Effector memory CD8-positive, alpha-beta T cell (primary cell): ENCODE data around the gene CTIF.

ENCODE experiments used
- ATAC-seq: fragments of 150-1000 bp; cut with Tn5 transposase; replicated peaks from 2 replicates; pipeline ENCODE4 v1.10.0; 2021; ENCODE audit warnings: mild to moderate bottlenecking, moderate library complexity
- DNase-seq, 3 experiments: peaks; one replicate each; pipeline ENCODE4 v3.0.0; 2021
- H3K27ac Mint-ChIP-seq, 2 donors: one replicate each; pipeline ENCODE4 v1.8.0; 2022; ENCODE audit warnings: mild to moderate bottlenecking in 2 of 2, mixed read lengths in 2 of 2, moderate library complexity in 2 of 2
- H3K27me3 Mint-ChIP-seq, 2 donors: one replicate each; pipeline ENCODE4 v1.8.0; 2022; ENCODE audit warnings: mixed read lengths in 2 of 2
- H3K36me3 Mint-ChIP-seq: one replicate; pipeline ENCODE4 v1.8.0; 2022; ENCODE audit warnings: mild to moderate bottlenecking, moderate library complexity, mixed read lengths; ENCODE audit not compliant: insufficient read depth
- H3K4me1 Mint-ChIP-seq, 2 donors: one replicate each; pipeline ENCODE4 v1.8.0; 2022; ENCODE audit warnings: low read depth in 2 of 2, mixed read lengths in 2 of 2
- H3K4me3 Mint-ChIP-seq, 2 donors: one replicate each; pipeline ENCODE4 v1.8.0; 2022; ENCODE audit warnings: mild to moderate bottlenecking in 2 of 2, mixed read lengths in 2 of 2, moderate library complexity in 2 of 2
- H3K9me3 Mint-ChIP-seq, 2 donors: one replicate each; pipeline ENCODE4 v1.8.0; 2022; ENCODE audit warnings: mixed read lengths in 2 of 2

Gene CTIF

GRCh38 chr18:48519431-48520100, 19.3 kb upstream of the CTIF start:
- H3K4me1 Mint-ChIP-seq: peaks cover 0 to 2% of the 10 kb centered on the region in 2 donors
- ATAC-seq (no peak), DNase-seq (no peak)
- H3K4me3 Mint-ChIP-seq: no peak overlapping the region
- no peaks in the 10 kb centered on the region for H3K36me3 Mint-ChIP-seq
- no peak overlapping the region for H3K27ac Mint-ChIP-seq
- H3K9me3 Mint-ChIP-seq: peaks cover 0 to 3% of the 10 kb centered on the region in 2 donors
- H3K27me3 Mint-ChIP-seq: peaks cover 60 to 96% of the 10 kb centered on the region in 2 donors

GRCh38 chr18:48521723-48522122, 17.1 kb upstream of the CTIF start:
- peaks cover 0 to 3% of the 10 kb centered on the region in 2 donors for H3K9me3 Mint-ChIP-seq
- no peak overlapping the region for H3K27ac Mint-ChIP-seq
- DNase-seq (no peak), ATAC-seq (no peak)
- no peak overlapping the region for H3K4me3 Mint-ChIP-seq
- no peaks in the 10 kb centered on the region for H3K36me3 Mint-ChIP-seq
- H3K4me1 Mint-ChIP-seq: peaks cover 0 to 2% of the 10 kb centered on the region in 2 donors
- H3K27me3 Mint-ChIP-seq: peaks cover 45 to 88% of the 10 kb centered on the region in 2 donors

GRCh38 chr18:48525671-48526070, 13.2 kb upstream of the CTIF start:
- DNase-seq: no peak
- Mint-ChIP-seq H3K4me3 (no peak overlapping the region), H3K4me1 (peaks cover 0 to 2% of the 10 kb centered on the region in 2 donors), H3K36me3 (no peaks in the 10 kb centered on the region), H3K9me3 (peaks cover 0 to 3% of the 10 kb centered on the region in 2 donors), H3K27ac (no peak overlapping the region), H3K27me3 (peaks cover 50 to 86% of the 10 kb centered on the region in 2 donors)
- no peak for ATAC-seq

- ATAC-seq (no peak), DNase-seq (no peak)
- H3K27me3 Mint-ChIP-seq: peaks cover 46 to 86% of the 10 kb centered on the region in 2 donors
- H3K4me1 Mint-ChIP-seq: no peaks in the 10 kb centered on the region
- H3K9me3 Mint-ChIP-seq: peaks cover 0 to 3% of the 10 kb centered on the region in 2 donors
- no peaks in the 10 kb centered on the region for H3K36me3 Mint-ChIP-seq
- H3K4me3 Mint-ChIP-seq: no peak overlapping the region
- no peak overlapping the region for H3K27ac Mint-ChIP-seq
Observed at GRCh38 chr18:48527461-48527860, 11.4 kb upstream of the CTIF start.

GRCh38 chr18:48528861-48529260, 10.0 kb upstream of the CTIF start:
- Mint-ChIP-seq H3K9me3 (no peaks in the 10 kb centered on the region), H3K36me3 (peaks cover 2% of the 10 kb centered on the region), H3K4me1 (no peaks in the 10 kb centered on the region), H3K27ac (no peak overlapping the region), H3K4me3 (no peak overlapping the region), H3K27me3 (peaks cover 42 to 73% of the 10 kb centered on the region in 2 donors)
- DNase-seq (no peak), ATAC-seq (no peak)

- no peak overlapping the region for H3K27ac Mint-ChIP-seq
- no peaks in the 10 kb centered on the region for H3K9me3 Mint-ChIP-seq
- no peak overlapping the region for H3K4me3 Mint-ChIP-seq
- peaks cover 2% of the 10 kb centered on the region for H3K36me3 Mint-ChIP-seq
- H3K27me3 Mint-ChIP-seq: peaks cover 37 to 71% of the 10 kb centered on the region in 2 donors
- ATAC-seq (no peak), DNase-seq (no peak)
- no peaks in the 10 kb centered on the region for H3K4me1 Mint-ChIP-seq
Observed at GRCh38 chr18:48529796-48530195, 9.0 kb upstream of the CTIF start.

GRCh38 chr18:48530399-48531081, 8.3 kb upstream of the CTIF start:
- DNase-seq (no peak), ATAC-seq (no peak)
- peaks cover 37 to 71% of the 10 kb centered on the region in 2 donors for H3K27me3 Mint-ChIP-seq
- H3K27ac Mint-ChIP-seq: no peak overlapping the region
- H3K9me3 Mint-ChIP-seq: no peaks in the 10 kb centered on the region
- H3K4me3 Mint-ChIP-seq: no peak overlapping the region
- peaks cover 2% of the 10 kb centered on the region for H3K36me3 Mint-ChIP-seq
- no peaks in the 10 kb centered on the region for H3K4me1 Mint-ChIP-seq

- no peak overlapping the region for H3K4me3 Mint-ChIP-seq
- H3K9me3 Mint-ChIP-seq: no peaks in the 10 kb centered on the region
- peaks cover 2% of the 10 kb centered on the region for H3K36me3 Mint-ChIP-seq
- no peak for DNase-seq
- no peak overlapping the region for H3K27ac Mint-ChIP-seq
- H3K27me3 Mint-ChIP-seq: peaks cover 42 to 73% of the 10 kb centered on the region in 2 donors
- no peak for ATAC-seq
- H3K4me1 Mint-ChIP-seq: no peaks in the 10 kb centered on the region
Observed at GRCh38 chr18:48531082-48531403, 7.8 kb upstream of the CTIF start.

GRCh38 chr18:48531908-48532307, 6.9 kb upstream of the CTIF start:
- H3K4me1 Mint-ChIP-seq: no peaks in the 10 kb centered on the region
- no peak overlapping the region for H3K27ac Mint-ChIP-seq
- H3K27me3 Mint-ChIP-seq: peaks cover 43 to 72% of the 10 kb centered on the region in 2 donors
- DNase-seq (no peak), ATAC-seq (no peak)
- no peaks in the 10 kb centered on the region for H3K9me3 Mint-ChIP-seq
- peaks cover 2% of the 10 kb centered on the region for H3K36me3 Mint-ChIP-seq
- H3K4me3 Mint-ChIP-seq: no peak overlapping the region

- Mint-ChIP-seq H3K27me3 (peaks cover 31 to 58% of the 10 kb centered on the region in 2 donors), H3K4me1 (no peaks in the 10 kb centered on the region), H3K36me3 (peaks cover 2% of the 10 kb centered on the region), H3K27ac (no peak overlapping the region), H3K9me3 (no peaks in the 10 kb centered on the region), H3K4me3 (no peak overlapping the region)
- DNase-seq (no peak), ATAC-seq (no peak)
Observed at GRCh38 chr18:48533340-48534070, 5.3 kb upstream of the CTIF start.

- Mint-ChIP-seq H3K27me3 (peaks cover 22 to 49% of the 10 kb centered on the region in 2 donors), H3K9me3 (no peaks in the 10 kb centered on the region), H3K4me3 (no peak overlapping the region), H3K27ac (no peak overlapping the region), H3K36me3 (peaks cover 2% of the 10 kb centered on the region), H3K4me1 (no peaks in the 10 kb centered on the region)
- ATAC-seq: no peak
- DNase-seq: no peak
Observed at GRCh38 chr18:48534364-48534763, 4.5 kb upstream of the CTIF start.

- no peak overlapping the region for H3K27ac Mint-ChIP-seq
Observed at GRCh38 chr18:48535956-48536355, 2.9 kb upstream of the CTIF start.

GRCh38 chr18:48536516-48536915, 2.3 kb upstream of the CTIF start:
- H3K27me3 Mint-ChIP-seq: peaks cover 20 to 33% of the 10 kb centered on the region in 2 donors
- H3K4me3 Mint-ChIP-seq: no peak overlapping the region
- H3K36me3 Mint-ChIP-seq: peaks cover 2% of the 10 kb centered on the region
- ATAC-seq (no peak), DNase-seq (no peak)
- H3K4me1 Mint-ChIP-seq: no peaks in the 10 kb centered on the region
- no peaks in the 10 kb centered on the region for H3K9me3 Mint-ChIP-seq
- H3K27ac Mint-ChIP-seq: no peak overlapping the region

More at GRCh38 chr18:48535956-48536355, 2.9 kb upstream of the CTIF start:
- Mint-ChIP-seq H3K4me1 (no peaks in the 10 kb centered on the region), H3K36me3 (peaks cover 2% of the 10 kb centered on the region), H3K9me3 (no peaks in the 10 kb centered on the region), H3K27me3 (peaks cover 20 to 39% of the 10 kb centered on the region in 2 donors), H3K4me3 (no peak overlapping the region)
- ATAC-seq (no peak), DNase-seq (no peak)
